ENCODE data around the gene TMEM109.

GRCh38 chr11:60910281-60910687, 3.7 kb upstream of the TMEM109 start:
- TF ChIP-seq CTCF (IDR thresholded peaks at IDR 0.05; ENCODE audit: control extremely low read depth in 1 of 3, insufficient read depth in 1 of 3, low read depth in 1 of 3, low read length in 3 of 3) (no peak), CBX5 (IDR thresholded peaks at IDR 0.05; ENCODE audit: low read depth, low read length) (no peak), RFX5 (IDR thresholded peaks at IDR 0.05; ENCODE audit: borderline replicate concordance, low read depth, low read length) (no peak), SIRT6 (IDR thresholded peaks at IDR 0.05; ENCODE audit: low read length) (no peak), EZH2 (IDR thresholded peaks at IDR 0.05; ENCODE audit: low read depth, low read length, severe bottlenecking) (no peak), POLR2AphosphoS5 (IDR thresholded peaks at IDR 0.05; ENCODE audit: low read depth, low read length) (no peak), TCF12 (IDR thresholded peaks at IDR 0.05; ENCODE audit: low read depth, low read length) (no peak), MAX (IDR thresholded peaks at IDR 0.05) (no peak), TAF1 (IDR thresholded peaks at IDR 0.05; ENCODE audit: low read depth, low read length) (no peak), CHD2 (IDR thresholded peaks at IDR 0.05; ENCODE audit: low read length) (no peak), FOSL1 (IDR thresholded peaks at IDR 0.05; ENCODE audit: insufficient read depth, low read depth, low read length) (no peak), ASH2L (IDR thresholded peaks at IDR 0.05; ENCODE audit: low read length) (no peak), POLR2A (IDR thresholded peaks at IDR 0.05; ENCODE audit: control extremely low read depth in 1 of 2, low read depth in 2 of 2, low read length in 2 of 2) (no peak)
